Body of pancreas (tissue), 4 donors: ENCODE results near the gene LRCH1. TPM values are rescaled to one million over a fixed set of nuclear protein-coding genes. Genes with fewer than 3 reads are reported as not detected.

Experiments used
- ATAC-seq: fragments of 150-250 bp; one replicate; pipeline ENCODE4 v1.9.1; 2016
- DNase-seq, 4 donors: peaks; one replicate each; pipeline ENCODE4 v3.0.0-alpha.2; 2019
- H3K27ac ChIP-seq, 4 donors: fragments of 200-600 bp; sonication (generic); 1 replicate in 3 of 4; 2 replicates in 1 of 4; pipeline versions ENCODE4 v1.5.1 to v1.6.1; 2016 to 2019; ENCODE audit warnings: mild to moderate bottlenecking in 1 of 4, mixed read lengths in 1 of 4, moderate library complexity in 1 of 4
- H3K27me3 ChIP-seq, 2 donors: fragments of 200-600 bp; sonication (generic); one replicate each; pipeline ENCODE4 v1.6.0; 2016; ENCODE audit warnings: mild to moderate bottlenecking in 1 of 2
- H3K36me3 ChIP-seq, 2 donors: fragments of 200-600 bp; sonication (generic); replicated peaks in 1 of 2; 2 replicates each; pipeline ENCODE4 v1.5.1; 2016; ENCODE audit warnings: low read depth in 2 of 2; ENCODE audit not compliant: insufficient read depth in 1 of 2
- H3K4me1 ChIP-seq: fragments of 200-600 bp; sonication (generic); one replicate; pipeline ENCODE4 v1.6.0; 2016
- H3K4me3 ChIP-seq, 2 donors: fragments of 200-600 bp; sonication (generic); 1 replicate in 1 of 2; 2 replicates in 1 of 2; pipeline ENCODE4 v1.5.1; 2016 to 2019
- H3K9me3 ChIP-seq, 3 donors: fragments of 200-600 bp; sonication (generic); 1 replicate in 2 of 3; 2 replicates in 1 of 3; pipeline ENCODE4 v1.5.1; 2016
- CTCF ChIP-seq, 7 experiments: fragments of 450-650 bp in 4 of 7; fragments of 200-600 bp in 3 of 7; sonication (generic) in 3 of 7; IDR thresholded peaks; one replicate each; pipeline ENCODE4 v1.5.1; 2016 to 2019; ENCODE audit warnings: antibody characterized with exemption in 7 of 7
- POLR2A ChIP-seq, 3 donors: fragments of 450-650 bp; IDR thresholded peaks; one replicate each; pipeline ENCODE4 v1.6.1; 2016; ENCODE audit warnings: antibody characterized with exemption in 3 of 3, mild to moderate bottlenecking in 2 of 3
- WGBS, 2 donors: methylation state at CpG; one replicate each; pipeline ENCODE4 v1.1.5; 2017; 5-methylcytosine and 5-hydroxymethylcytosine counted together
- intact Hi-C: fragments of 100-400 bp; cut with DNase I; formaldehyde crosslinking; loops from one replicate; pipeline ENCODE4 v1.15.1; 2023
- total RNA-seq, 2 donors: library from RNA; depleted of rRNA; stranded (reverse); fragments of >200 nt; gene quantifications; one replicate each; pipeline ENCODE4 v1.1.0, GENCODE V29; 2016

The LRCH1 gene
- total RNA-seq, 2 donors from 2014 or later: 7.3 to 8.6 TPM

GRCh38 chr13:46771693-46772092 is 218.7 kb downstream of the LRCH1 start:
- Histone ChIP-seq H3K4me3 (no peak overlapping the region), H3K36me3 (peaks cover 3 to 13% of the 10 kb centered on the region in 2 donors), H3K27ac (no peak overlapping the region), H3K4me1 (no peaks in the 10 kb centered on the region), H3K9me3 (no peaks in the 10 kb centered on the region), H3K27me3 (no peaks in the 10 kb centered on the region)
- intact Hi-C loops: no loop called here
- ATAC-seq (no peak), DNase-seq (no peak)
- TF ChIP-seq CTCF (IDR thresholded peaks at IDR 0.05): no peak
- TF ChIP-seq POLR2A (IDR thresholded peaks at IDR 0.05): no peak

- Histone ChIP-seq H3K36me3 (peaks cover 3 to 15% of the 10 kb centered on the region in 2 donors), H3K4me1 (no peaks in the 10 kb centered on the region), H3K9me3 (no peaks in the 10 kb centered on the region), H3K27me3 (no peaks in the 10 kb centered on the region), H3K27ac (no peak overlapping the region), H3K4me3 (no peak overlapping the region)
- ATAC-seq: no peak
- DNase-seq: no peak
- TF ChIP-seq POLR2A (IDR thresholded peaks at IDR 0.05) (no peak), CTCF (IDR thresholded peaks at IDR 0.05) (no peak)
- 58 to 65% methylated on average over 2 of the region's 2 CpGs for WGBS, 2 donors
- intact Hi-C loops: no loop called here
These were observed 220.6 kb downstream of the LRCH1 start for GRCh38 chr13:46773541-46773940.

GRCh38 chr13:46775385-46776107 is 222.6 kb downstream of the LRCH1 start:
- ATAC-seq: no peak

GRCh38 chr13:46778095-46778494 is 225.1 kb downstream of the LRCH1 start:
- DNase-seq (no peak), ATAC-seq (no peak)
- Histone ChIP-seq H3K4me1 (no peaks in the 10 kb centered on the region), H3K36me3 (peaks cover 3 to 19% of the 10 kb centered on the region in 2 donors), H3K9me3 (no peaks in the 10 kb centered on the region), H3K4me3 (no peak overlapping the region), H3K27ac (no peak overlapping the region), H3K27me3 (no peaks in the 10 kb centered on the region)
- 79 to 81% methylated on average over 3 of the region's 3 CpGs for WGBS, 2 donors
- TF ChIP-seq POLR2A (IDR thresholded peaks at IDR 0.05) (no peak), CTCF (IDR thresholded peaks at IDR 0.05) (no peak)
- intact Hi-C loops: no loop called here

More at GRCh38 chr13:46775385-46776107, 222.6 kb downstream of the LRCH1 start:
- WGBS, 2 donors: 83% methylated on average over 8 of the region's 8 CpGs
- Histone ChIP-seq H3K36me3 (peaks cover 3 to 16% of the 10 kb centered on the region in 2 donors), H3K9me3 (no peaks in the 10 kb centered on the region), H3K4me1 (no peaks in the 10 kb centered on the region), H3K27ac (no peak overlapping the region), H3K4me3 (no peak overlapping the region), H3K27me3 (no peaks in the 10 kb centered on the region)
- intact Hi-C loops: no loop called here
- no peak for TF ChIP-seq POLR2A (IDR thresholded peaks at IDR 0.05)
- DNase-seq: no peak

GRCh38 chr13:46778890-46779289 is 225.9 kb downstream of the LRCH1 start:
- no peak for DNase-seq
- no peaks in the 10 kb centered on the region for H3K27me3 ChIP-seq
- H3K4me1 ChIP-seq: no peaks in the 10 kb centered on the region
- no peaks in the 10 kb centered on the region for H3K9me3 ChIP-seq
- no peak for ATAC-seq
- H3K27ac ChIP-seq: no peak overlapping the region
- peaks cover 3 to 19% of the 10 kb centered on the region in 2 donors for H3K36me3 ChIP-seq
- H3K4me3 ChIP-seq: no peak overlapping the region
- WGBS, 2 donors: 76 to 86% methylated on average over 2 of the region's 2 CpGs
- intact Hi-C loops: no loop called here
- TF ChIP-seq CTCF (IDR thresholded peaks at IDR 0.05): no peak
- TF ChIP-seq POLR2A (IDR thresholded peaks at IDR 0.05): no peak
